GM23338 (cell line): Measurements from ENCODE around the gene DGKG. TPM values are rescaled to one million over a fixed set of nuclear protein-coding genes. Genes with fewer than 3 reads are reported as not detected.

Experiments used
- ATAC-seq: fragments of 200-7000 bp; cut with Tn5 transposase; 3 replicates; pipeline ENCODE4 v1.9.1; 2020
- DNase-seq: peaks from one replicate; pipeline ENCODE4 v3.0.0-alpha.2; 2015; ENCODE audit warnings: low spot score
- H2AFZ ChIP-seq: fragments of 200-600 bp; sonication (generic); 2 replicates; pipeline ENCODE4 v1.8.0; 2016; ENCODE audit warnings: antibody characterized with exemption, mild to moderate bottlenecking, moderate library complexity
- H3F3A ChIP-seq: fragments of 200-600 bp; sonication (generic); replicated peaks from 2 replicates; pipeline ENCODE4 v1.8.0; 2017; ENCODE audit warnings: antibody characterized with exemption, mixed run types, low read depth
- H3K27ac ChIP-seq: fragments of 200-600 bp; sonication (generic); 2 replicates; pipeline ENCODE4 v1.6.1; 2016; ENCODE audit warnings: low read depth
- H3K27me3 ChIP-seq: fragments of 200-600 bp; sonication (generic); 2 replicates; pipeline ENCODE4 v1.8.0; 2016; ENCODE audit warnings: mild to moderate bottlenecking, mixed run types, moderate library complexity; ENCODE audit not compliant: insufficient read depth
- H3K36me3 ChIP-seq: fragments of 200-600 bp; sonication (generic); 2 replicates; pipeline ENCODE4 v1.8.0; 2016; ENCODE audit warnings: mild to moderate bottlenecking; ENCODE audit not compliant: insufficient read depth
- H3K4me1 ChIP-seq: fragments of 200-600 bp; sonication (generic); 2 replicates; pipeline ENCODE4 v1.8.0; 2016; ENCODE audit warnings: mild to moderate bottlenecking, moderate library complexity; ENCODE audit not compliant: insufficient read depth
- H3K4me2 ChIP-seq: fragments of 200-600 bp; sonication (generic); 2 replicates; pipeline ENCODE4 v1.7.1; 2017; ENCODE audit warnings: mixed run types
- H3K4me3 ChIP-seq: fragments of 200-600 bp; sonication (generic); 2 replicates; pipeline ENCODE4 v1.6.1; 2016; ENCODE audit warnings: mixed run types
- H3K79me2 ChIP-seq: fragments of 200-600 bp; sonication (generic); replicated peaks from 2 replicates; pipeline ENCODE4 v1.8.0; 2017; ENCODE audit warnings: mild to moderate bottlenecking; ENCODE audit not compliant: insufficient read depth
- H3K9me2 ChIP-seq: fragments of 200-600 bp; sonication (generic); 2 replicates; pipeline ENCODE4 v1.8.0; 2017; ENCODE audit not compliant: insufficient read depth
- H4K20me1 ChIP-seq: fragments of 200-600 bp; sonication (generic); replicated peaks from 2 replicates; pipeline ENCODE4 v1.8.0; 2017; ENCODE audit warnings: mild to moderate bottlenecking; ENCODE audit not compliant: insufficient read depth
- H3K27ac Mint-ChIP-seq: 2 replicates; pipeline ENCODE4 v1.8.0; 2020; ENCODE audit warnings: inconsistent platforms, mild to moderate bottlenecking, moderate library complexity, mixed read lengths
- H3K27me3 Mint-ChIP-seq: 3 replicates; pipeline ENCODE4 v1.8.0; 2022; ENCODE audit warnings: low read depth, mild to moderate bottlenecking, moderate library complexity, mixed read lengths, inconsistent platforms; ENCODE audit not compliant: insufficient read depth, poor library complexity
- H3K36me3 Mint-ChIP-seq: 3 replicates; pipeline ENCODE4 v1.8.0; 2021; ENCODE audit warnings: low read depth, mild to moderate bottlenecking, inconsistent platforms, moderate library complexity, mixed read lengths
- H3K4me1 Mint-ChIP-seq: 3 replicates; pipeline ENCODE4 v1.8.0; 2020; ENCODE audit warnings: mild to moderate bottlenecking, inconsistent platforms, mixed read lengths
- H3K4me3 Mint-ChIP-seq: 3 replicates; pipeline ENCODE4 v1.8.0; 2021; ENCODE audit warnings: moderate library complexity, mild to moderate bottlenecking, inconsistent platforms, mixed read lengths
- H3K9me3 Mint-ChIP-seq: 3 replicates; pipeline ENCODE4 v1.8.0; 2020; ENCODE audit warnings: moderate library complexity, mild to moderate bottlenecking, inconsistent platforms, mixed read lengths
- CREB1 ChIP-seq: fragments of 250-450 bp; sonication (Bioruptor Pico); IDR thresholded peaks from 2 replicates; pipeline ENCODE4 v1.5.0; 2020; ENCODE audit warnings: low read depth, mild to moderate bottlenecking, moderate library complexity
- EZH2 ChIP-seq: fragments of 200-600 bp; sonication (generic); IDR thresholded peaks from one replicate; pipeline ENCODE4 v1.8.0; 2017; ENCODE audit warnings: antibody characterized with exemption, mild to moderate bottlenecking, low read depth; ENCODE audit not compliant: unreplicated experiment
- EZH2phosphoT487 ChIP-seq: fragments of 200-600 bp; sonication (generic); IDR thresholded peaks from one replicate; pipeline ENCODE4 v1.8.1; 2018; ENCODE audit warnings: antibody characterized with exemption; ENCODE audit not compliant: unreplicated experiment
- JUNB ChIP-seq: IDR thresholded peaks from one replicate; pipeline ENCODE4 v1.6.1; 2016; ENCODE audit warnings: antibody characterized with exemption; ENCODE audit not compliant: unreplicated experiment
- NANOG ChIP-seq: IDR thresholded peaks from 2 replicates; pipeline ENCODE4 v1.6.1; 2016; ENCODE audit warnings: antibody characterized with exemption, borderline replicate concordance
- POLR2AphosphoS5 ChIP-seq: IDR thresholded peaks from 2 replicates; pipeline ENCODE4 v1.6.1; 2016; ENCODE audit warnings: antibody characterized with exemption, low read depth
- STAT1 ChIP-seq: IDR thresholded peaks from one replicate; pipeline ENCODE4 v1.6.1; 2016; ENCODE audit warnings: antibody characterized with exemption; ENCODE audit not compliant: unreplicated experiment
- ZNF114 ChIP-seq: fragments of 250-450 bp; sonication (Bioruptor Pico); IDR thresholded peaks from 2 replicates; pipeline ENCODE4 v1.5.0; 2020; ENCODE audit warnings: mild to moderate bottlenecking, moderate library complexity
- ZNF331 ChIP-seq: fragments of 250-450 bp; sonication (Bioruptor Pico); IDR thresholded peaks from 2 replicates; pipeline ENCODE4 v1.5.0; 2020; ENCODE audit warnings: low read depth, mild to moderate bottlenecking, moderate library complexity
- polyA plus RNA-seq: library from polyadenylated mRNA; unstranded; fragments of >200 nt; fragmentation: Nextera tagmentation; extraction: Ambion mirVana; gene quantifications from 2 replicates; pipeline ENCODE4 v1.2.1, GENCODE V29; 2016
- total RNA-seq: library from RNA; depleted of rRNA; stranded (reverse); fragments of >200 nt; shearing (Covaris generic); gene quantifications from 2 replicates; pipeline ENCODE4 v1.2.3, GENCODE V29; 2014
- TF ChIP-seq, protein P1 (sequence below), 2 experiments: fragments of 200-600 bp in 1 of 2; sonication (generic) in 1 of 2; conservative IDR thresholded peaks; 2 replicates each; pipeline versions ENCODE4 v1.5.1 to v1.6.1; 2016 to 2017; ENCODE audit warnings: antibody characterized with exemption in 2 of 2, low read depth in 2 of 2, mild to moderate bottlenecking in 2 of 2, moderate library complexity in 1 of 2
- TF ChIP-seq, protein P2 (sequence below): fragments of 250-450 bp; sonication (Bioruptor Pico); IDR thresholded peaks from 2 replicates; pipeline ENCODE4 v1.5.0; 2020; ENCODE audit warnings: mild to moderate bottlenecking, moderate library complexity
- TF ChIP-seq, protein P3 (sequence below): IDR thresholded peaks from one replicate; pipeline ENCODE4 v1.6.1; 2018; ENCODE audit warnings: antibody characterized with exemption; ENCODE audit not compliant: unreplicated experiment
- TF ChIP-seq, protein P4 (sequence below): IDR thresholded peaks from 2 replicates; pipeline ENCODE4 v1.6.1; 2016; ENCODE audit warnings: antibody characterized with exemption

DGKG gene
- total and polyA plus RNA-seq, 2 experiments from 2014 or later: 0.14 to 0.31 TPM

DNA sequence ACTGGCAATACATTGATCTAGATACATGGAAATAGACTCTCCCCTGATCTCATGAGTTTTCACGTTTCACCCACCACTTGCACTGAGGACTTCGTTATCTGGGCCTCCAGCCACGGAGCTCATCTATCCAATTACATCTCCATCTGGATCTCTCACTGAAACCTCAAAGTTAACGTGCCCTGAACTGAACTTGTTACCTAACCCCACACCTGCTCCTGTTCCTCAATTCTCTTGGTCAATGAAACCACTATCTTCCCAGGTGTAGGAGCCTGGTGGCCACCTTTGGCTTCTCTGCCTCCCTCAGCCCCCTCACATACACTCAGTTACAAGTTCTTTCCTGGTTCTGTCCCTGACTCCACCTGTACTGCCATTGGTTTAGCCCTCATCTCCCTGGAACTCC, 9.7 kb downstream of the DGKG start:
- TF ChIP-seq EZH2 (no peak), JUNB (no peak), ZNF114 (no peak), CREB1 (CRISPR knock-in tag) (no peak), EZH2phosphoT487 (no peak), ZNF331 (CRISPR knock-in tag) (no peak), POLR2AphosphoS5 (no peak), NANOG (no peak), STAT1 (no peak)
- TF ChIP-seq, protein P1, sequence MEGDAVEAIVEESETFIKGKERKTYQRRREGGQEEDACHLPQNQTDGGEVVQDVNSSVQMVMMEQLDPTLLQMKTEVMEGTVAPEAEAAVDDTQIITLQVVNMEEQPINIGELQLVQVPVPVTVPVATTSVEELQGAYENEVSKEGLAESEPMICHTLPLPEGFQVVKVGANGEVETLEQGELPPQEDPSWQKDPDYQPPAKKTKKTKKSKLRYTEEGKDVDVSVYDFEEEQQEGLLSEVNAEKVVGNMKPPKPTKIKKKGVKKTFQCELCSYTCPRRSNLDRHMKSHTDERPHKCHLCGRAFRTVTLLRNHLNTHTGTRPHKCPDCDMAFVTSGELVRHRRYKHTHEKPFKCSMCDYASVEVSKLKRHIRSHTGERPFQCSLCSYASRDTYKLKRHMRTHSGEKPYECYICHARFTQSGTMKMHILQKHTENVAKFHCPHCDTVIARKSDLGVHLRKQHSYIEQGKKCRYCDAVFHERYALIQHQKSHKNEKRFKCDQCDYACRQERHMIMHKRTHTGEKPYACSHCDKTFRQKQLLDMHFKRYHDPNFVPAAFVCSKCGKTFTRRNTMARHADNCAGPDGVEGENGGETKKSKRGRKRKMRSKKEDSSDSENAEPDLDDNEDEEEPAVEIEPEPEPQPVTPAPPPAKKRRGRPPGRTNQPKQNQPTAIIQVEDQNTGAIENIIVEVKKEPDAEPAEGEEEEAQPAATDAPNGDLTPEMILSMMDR (conservative IDR thresholded peaks at IDR 0.05; ENCODE audit: low read depth in 2 of 2): no peak
- TF ChIP-seq, protein P2, sequence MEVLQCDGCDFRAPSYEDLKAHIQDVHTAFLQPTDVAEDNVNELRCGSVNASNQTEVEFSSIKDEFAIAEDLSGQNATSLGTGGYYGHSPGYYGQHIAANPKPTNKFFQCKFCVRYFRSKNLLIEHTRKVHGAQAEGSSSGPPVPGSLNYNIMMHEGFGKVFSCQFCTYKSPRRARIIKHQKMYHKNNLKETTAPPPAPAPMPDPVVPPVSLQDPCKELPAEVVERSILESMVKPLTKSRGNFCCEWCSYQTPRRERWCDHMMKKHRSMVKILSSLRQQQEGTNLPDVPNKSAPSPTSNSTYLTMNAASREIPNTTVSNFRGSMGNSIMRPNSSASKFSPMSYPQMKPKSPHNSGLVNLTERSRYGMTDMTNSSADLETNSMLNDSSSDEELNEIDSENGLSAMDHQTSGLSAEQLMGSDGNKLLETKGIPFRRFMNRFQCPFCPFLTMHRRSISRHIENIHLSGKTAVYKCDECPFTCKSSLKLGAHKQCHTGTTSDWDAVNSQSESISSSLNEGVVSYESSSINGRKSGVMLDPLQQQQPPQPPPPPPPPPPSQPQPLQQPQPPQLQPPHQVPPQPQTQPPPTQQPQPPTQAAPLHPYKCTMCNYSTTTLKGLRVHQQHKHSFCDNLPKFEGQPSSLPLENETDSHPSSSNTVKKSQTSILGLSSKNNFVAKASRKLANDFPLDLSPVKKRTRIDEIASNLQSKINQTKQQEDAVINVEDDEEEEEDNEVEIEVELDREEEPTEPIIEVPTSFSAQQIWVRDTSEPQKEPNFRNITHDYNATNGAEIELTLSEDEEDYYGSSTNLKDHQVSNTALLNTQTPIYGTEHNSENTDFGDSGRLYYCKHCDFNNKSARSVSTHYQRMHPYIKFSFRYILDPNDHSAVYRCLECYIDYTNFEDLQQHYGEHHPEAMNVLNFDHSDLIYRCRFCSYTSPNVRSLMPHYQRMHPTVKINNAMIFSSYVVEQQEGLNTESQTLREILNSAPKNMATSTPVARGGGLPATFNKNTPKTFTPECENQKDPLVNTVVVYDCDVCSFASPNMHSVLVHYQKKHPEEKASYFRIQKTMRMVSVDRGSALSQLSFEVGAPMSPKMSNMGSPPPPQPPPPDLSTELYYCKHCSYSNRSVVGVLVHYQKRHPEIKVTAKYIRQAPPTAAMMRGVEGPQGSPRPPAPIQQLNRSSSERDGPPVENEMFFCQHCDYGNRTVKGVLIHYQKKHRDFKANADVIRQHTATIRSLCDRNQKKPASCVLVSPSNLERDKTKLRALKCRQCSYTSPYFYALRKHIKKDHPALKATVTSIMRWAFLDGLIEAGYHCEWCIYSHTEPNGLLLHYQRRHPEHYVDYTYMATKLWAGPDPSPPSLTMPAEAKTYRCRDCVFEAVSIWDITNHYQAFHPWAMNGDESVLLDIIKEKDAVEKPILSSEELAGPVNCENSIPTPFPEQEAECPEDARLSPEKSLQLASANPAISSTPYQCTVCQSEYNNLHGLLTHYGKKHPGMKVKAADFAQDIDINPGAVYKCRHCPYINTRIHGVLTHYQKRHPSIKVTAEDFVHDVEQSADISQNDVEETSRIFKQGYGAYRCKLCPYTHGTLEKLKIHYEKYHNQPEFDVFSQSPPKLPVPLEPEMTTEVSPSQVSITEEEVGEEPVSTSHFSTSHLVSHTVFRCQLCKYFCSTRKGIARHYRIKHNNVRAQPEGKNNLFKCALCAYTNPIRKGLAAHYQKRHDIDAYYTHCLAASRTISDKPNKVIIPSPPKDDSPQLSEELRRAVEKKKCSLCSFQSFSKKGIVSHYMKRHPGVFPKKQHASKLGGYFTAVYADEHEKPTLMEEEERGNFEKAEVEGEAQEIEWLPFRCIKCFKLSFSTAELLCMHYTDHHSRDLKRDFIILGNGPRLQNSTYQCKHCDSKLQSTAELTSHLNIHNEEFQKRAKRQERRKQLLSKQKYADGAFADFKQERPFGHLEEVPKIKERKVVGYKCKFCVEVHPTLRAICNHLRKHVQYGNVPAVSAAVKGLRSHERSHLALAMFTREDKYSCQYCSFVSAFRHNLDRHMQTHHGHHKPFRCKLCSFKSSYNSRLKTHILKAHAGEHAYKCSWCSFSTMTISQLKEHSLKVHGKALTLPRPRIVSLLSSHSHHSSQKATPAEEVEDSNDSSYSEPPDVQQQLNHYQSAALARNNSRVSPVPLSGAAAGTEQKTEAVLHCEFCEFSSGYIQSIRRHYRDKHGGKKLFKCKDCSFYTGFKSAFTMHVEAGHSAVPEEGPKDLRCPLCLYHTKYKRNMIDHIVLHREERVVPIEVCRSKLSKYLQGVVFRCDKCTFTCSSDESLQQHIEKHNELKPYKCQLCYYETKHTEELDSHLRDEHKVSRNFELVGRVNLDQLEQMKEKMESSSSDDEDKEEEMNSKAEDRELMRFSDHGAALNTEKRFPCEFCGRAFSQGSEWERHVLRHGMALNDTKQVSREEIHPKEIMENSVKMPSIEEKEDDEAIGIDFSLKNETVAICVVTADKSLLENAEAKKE (CRISPR knock-in tag): no peak
- TF ChIP-seq, protein P3, sequence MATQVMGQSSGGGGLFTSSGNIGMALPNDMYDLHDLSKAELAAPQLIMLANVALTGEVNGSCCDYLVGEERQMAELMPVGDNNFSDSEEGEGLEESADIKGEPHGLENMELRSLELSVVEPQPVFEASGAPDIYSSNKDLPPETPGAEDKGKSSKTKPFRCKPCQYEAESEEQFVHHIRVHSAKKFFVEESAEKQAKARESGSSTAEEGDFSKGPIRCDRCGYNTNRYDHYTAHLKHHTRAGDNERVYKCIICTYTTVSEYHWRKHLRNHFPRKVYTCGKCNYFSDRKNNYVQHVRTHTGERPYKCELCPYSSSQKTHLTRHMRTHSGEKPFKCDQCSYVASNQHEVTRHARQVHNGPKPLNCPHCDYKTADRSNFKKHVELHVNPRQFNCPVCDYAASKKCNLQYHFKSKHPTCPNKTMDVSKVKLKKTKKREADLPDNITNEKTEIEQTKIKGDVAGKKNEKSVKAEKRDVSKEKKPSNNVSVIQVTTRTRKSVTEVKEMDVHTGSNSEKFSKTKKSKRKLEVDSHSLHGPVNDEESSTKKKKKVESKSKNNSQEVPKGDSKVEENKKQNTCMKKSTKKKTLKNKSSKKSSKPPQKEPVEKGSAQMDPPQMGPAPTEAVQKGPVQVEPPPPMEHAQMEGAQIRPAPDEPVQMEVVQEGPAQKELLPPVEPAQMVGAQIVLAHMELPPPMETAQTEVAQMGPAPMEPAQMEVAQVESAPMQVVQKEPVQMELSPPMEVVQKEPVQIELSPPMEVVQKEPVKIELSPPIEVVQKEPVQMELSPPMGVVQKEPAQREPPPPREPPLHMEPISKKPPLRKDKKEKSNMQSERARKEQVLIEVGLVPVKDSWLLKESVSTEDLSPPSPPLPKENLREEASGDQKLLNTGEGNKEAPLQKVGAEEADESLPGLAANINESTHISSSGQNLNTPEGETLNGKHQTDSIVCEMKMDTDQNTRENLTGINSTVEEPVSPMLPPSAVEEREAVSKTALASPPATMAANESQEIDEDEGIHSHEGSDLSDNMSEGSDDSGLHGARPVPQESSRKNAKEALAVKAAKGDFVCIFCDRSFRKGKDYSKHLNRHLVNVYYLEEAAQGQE: no peak
- TF ChIP-seq, protein P4, sequence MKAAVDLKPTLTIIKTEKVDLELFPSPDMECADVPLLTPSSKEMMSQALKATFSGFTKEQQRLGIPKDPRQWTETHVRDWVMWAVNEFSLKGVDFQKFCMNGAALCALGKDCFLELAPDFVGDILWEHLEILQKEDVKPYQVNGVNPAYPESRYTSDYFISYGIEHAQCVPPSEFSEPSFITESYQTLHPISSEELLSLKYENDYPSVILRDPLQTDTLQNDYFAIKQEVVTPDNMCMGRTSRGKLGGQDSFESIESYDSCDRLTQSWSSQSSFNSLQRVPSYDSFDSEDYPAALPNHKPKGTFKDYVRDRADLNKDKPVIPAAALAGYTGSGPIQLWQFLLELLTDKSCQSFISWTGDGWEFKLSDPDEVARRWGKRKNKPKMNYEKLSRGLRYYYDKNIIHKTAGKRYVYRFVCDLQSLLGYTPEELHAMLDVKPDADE: no peak
- Mint-ChIP-seq H3K9me3 (no peaks in the 10 kb centered on the region; the same call in 2 of the 3 replicates), H3K27me3 (peaks cover 6% of the 10 kb centered on the region), H3K27ac (no peak overlapping the region), H3K36me3 (no peaks in the 10 kb centered on the region), H3K4me3 (no peak overlapping the region), H3K4me1 (peaks cover 3% of the 10 kb centered on the region; the same call in 1 of the 3 replicates)
- Histone ChIP-seq H3K9me2 (peaks cover 20% of the 10 kb centered on the region), H2AFZ (no peak overlapping the region), H3K27ac (no peak overlapping the region), H3K4me3 (no peak overlapping the region), H3K36me3 (no peaks in the 10 kb centered on the region), H3K4me1 (no peaks in the 10 kb centered on the region), H3K27me3 (no peaks in the 10 kb centered on the region), H3K4me2 (no peak overlapping the region), H3K79me2 (no peaks in the 10 kb centered on the region), H3F3A (no peaks in the 10 kb centered on the region), H4K20me1 (no peaks in the 10 kb centered on the region)
- ATAC-seq (no peak), DNase-seq (no peak)
